ENCODE results near the gene STK10.
A peak's percentile ranks its signal among the peaks of the same experiment; 100 is the strongest.

Gene STK10

GRCh38 chr5:172186114-172186695, 1.8 kb downstream of the STK10 start:
- Histone ChIP-seq H3K4me3 (ENCODE audit: low read depth in 1 of 2, low read length in 2 of 2) (peak overlapping the region in 1 of 2 experiments; percentile 98; a peak in 2 of 4 replicates), H3K9ac (ENCODE audit: low read depth, low read length) (peak overlapping the region; percentile 81; the same call in 1 of the 2 replicates), H3K27me3 (ENCODE audit: insufficient read depth, low read length, poor library complexity) (peaks cover 6% of the 10 kb centered on the region), H3K27ac (ENCODE audit: low read length) (peak overlapping the region; percentile 70; the same call in 1 of the 2 replicates), H3K9me3 (ENCODE audit: insufficient read depth, low read length, severe bottlenecking) (no peaks in the 10 kb centered on the region), H3K79me2 (ENCODE audit: insufficient read depth, low read length) (peaks cover 56% of the 10 kb centered on the region), H3K4me2 (ENCODE audit: insufficient read depth, low read length) (peak overlapping the region; percentile 89), H3K36me3 (ENCODE audit: insufficient read depth, low read length) (peaks cover 3% of the 10 kb centered on the region; the same call in 1 of the 2 replicates), H2AFZ (ENCODE audit: low read depth, low read length) (no peak overlapping the region), H3K4me1 (ENCODE audit: insufficient read depth, low read length) (peaks cover 34% of the 10 kb centered on the region), H4K20me1 (ENCODE audit: insufficient read depth, low read length) (peaks cover 20% of the 10 kb centered on the region)
- ATAC-seq (ENCODE audit: insufficient read depth, low read depth) (no peak), DNase-seq (no peak)
- TF ChIP-seq EZH2 (IDR thresholded peaks at IDR 0.05; ENCODE audit: borderline replicate concordance, low read depth, low read length, severe bottlenecking) (no peak), CTCF (IDR thresholded peaks at IDR 0.05; ENCODE audit: borderline replicate concordance, extremely low read depth, low read length, poor library complexity, severe bottlenecking) (no peak)

- Histone ChIP-seq H3K4me3 (ENCODE audit: low read depth in 1 of 2, low read length in 2 of 2) (no peak overlapping the region), H3K4me1 (ENCODE audit: insufficient read depth, low read length) (peaks cover 34% of the 10 kb centered on the region), H3K9ac (ENCODE audit: low read depth, low read length) (no peak overlapping the region), H4K20me1 (ENCODE audit: insufficient read depth, low read length) (peaks cover 24% of the 10 kb centered on the region), H3K9me3 (ENCODE audit: insufficient read depth, low read length, severe bottlenecking) (no peaks in the 10 kb centered on the region), H3K27ac (ENCODE audit: low read length) (no peak overlapping the region), H3K79me2 (ENCODE audit: insufficient read depth, low read length) (peaks cover 61% of the 10 kb centered on the region), H3K27me3 (ENCODE audit: insufficient read depth, low read length, poor library complexity) (peaks cover 6% of the 10 kb centered on the region), H3K36me3 (ENCODE audit: insufficient read depth, low read length) (peaks cover 5% of the 10 kb centered on the region; the same call in 1 of the 2 replicates), H3K4me2 (ENCODE audit: insufficient read depth, low read length) (no peak overlapping the region), H2AFZ (ENCODE audit: low read depth, low read length) (no peak overlapping the region)
- TF ChIP-seq EZH2 (IDR thresholded peaks at IDR 0.05; ENCODE audit: borderline replicate concordance, low read depth, low read length, severe bottlenecking) (no peak), CTCF (IDR thresholded peaks at IDR 0.05; ENCODE audit: borderline replicate concordance, extremely low read depth, low read length, poor library complexity, severe bottlenecking) (no peak)
- ATAC-seq (ENCODE audit: insufficient read depth, low read depth) (no peak), DNase-seq (no peak)
Measured at GRCh38 chr5:172185096-172185461, 2.9 kb downstream of the STK10 start.

GRCh38 chr5:172183881-172184280, 4.1 kb downstream of the STK10 start:
- H4K20me1 ChIP-seq (ENCODE audit: insufficient read depth, low read length) = peaks cover 24% of the 10 kb centered on the region
- H3K4me3 ChIP-seq (ENCODE audit: low read depth in 1 of 2, low read length in 2 of 2) = no peak overlapping the region
- DNase-seq (no peak), ATAC-seq (ENCODE audit: insufficient read depth, low read depth) (no peak)
- peaks cover 5% of the 10 kb centered on the region; the same call in 1 of the 2 replicates for H3K36me3 ChIP-seq (ENCODE audit: insufficient read depth, low read length)
- H3K27me3 ChIP-seq (ENCODE audit: insufficient read depth, low read length, poor library complexity) = peaks cover 2% of the 10 kb centered on the region
- H3K27ac ChIP-seq (ENCODE audit: low read length) = 0 out of 2 replicates have a peak overlapping the region, but pooled peaks have one; percentile 30
- peaks cover 32% of the 10 kb centered on the region for H3K4me1 ChIP-seq (ENCODE audit: insufficient read depth, low read length)
- no peak overlapping the region for H3K9ac ChIP-seq (ENCODE audit: low read depth, low read length)
- no peak for TF ChIP-seq EZH2 (IDR thresholded peaks at IDR 0.05; ENCODE audit: borderline replicate concordance, low read depth, low read length, severe bottlenecking)
- no peak for TF ChIP-seq CTCF (IDR thresholded peaks at IDR 0.05; ENCODE audit: borderline replicate concordance, extremely low read depth, low read length, poor library complexity, severe bottlenecking)
- no peaks in the 10 kb centered on the region for H3K9me3 ChIP-seq (ENCODE audit: insufficient read depth, low read length, severe bottlenecking)
- no peak overlapping the region for H2AFZ ChIP-seq (ENCODE audit: low read depth, low read length)
- H3K79me2 ChIP-seq (ENCODE audit: insufficient read depth, low read length) = peaks cover 70% of the 10 kb centered on the region
- no peak overlapping the region for H3K4me2 ChIP-seq (ENCODE audit: insufficient read depth, low read length)
